HL-60/S4 treated with retinoic acid at 250 ng/mL for 4 days and 3 days (cell line): ENCODE measurements around the gene ICAM5.

Experiments
- in situ Hi-C: fragments of 300-500 bp; cut with MboI; formaldehyde crosslinking; loops from 2 replicates; pipeline ENCODE4 v1.7.0; 2022; ENCODE audit warnings: low sequenced_read_pairs

ICAM5 gene

DNA sequence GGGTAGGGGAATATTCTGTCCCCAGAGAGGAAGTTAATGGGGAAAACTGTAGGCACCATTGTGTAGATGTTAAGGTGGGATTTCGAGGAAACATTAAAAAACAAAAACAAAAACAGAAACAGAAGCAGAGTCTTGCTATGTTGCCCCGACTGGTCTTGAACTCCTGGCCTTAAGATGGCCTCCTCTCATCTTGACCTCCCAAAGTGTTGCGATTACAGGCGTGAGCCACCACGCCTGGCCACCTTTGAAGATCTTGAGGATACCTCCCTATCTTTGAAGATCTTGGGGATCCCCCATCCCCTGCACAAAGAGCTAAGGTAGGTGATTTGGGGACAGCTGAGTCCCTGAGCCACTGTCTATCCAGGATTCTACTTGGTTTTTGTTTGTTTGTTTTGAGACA is 50.2 kb downstream of the ICAM5 start:
- in situ Hi-C loops, result no loop called here

DNA sequence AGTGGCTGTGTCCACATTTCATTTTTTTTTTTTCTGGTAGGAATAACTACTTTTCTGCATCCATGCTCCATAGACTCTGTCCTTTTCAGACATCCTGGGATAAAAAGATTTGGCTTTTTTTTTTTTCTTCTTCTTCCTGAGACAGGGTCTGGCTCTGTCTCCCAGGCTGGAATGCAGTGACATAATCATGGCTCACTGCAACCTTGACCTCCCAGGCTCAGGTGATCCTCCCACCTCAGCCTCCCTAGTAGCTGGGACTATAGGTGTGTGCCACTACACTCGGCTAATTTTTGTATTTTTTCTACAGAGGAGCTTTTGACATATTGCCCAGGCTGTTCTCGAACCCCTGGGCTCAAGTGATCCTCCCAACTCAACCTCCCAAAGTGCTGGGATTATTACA is 53.7 kb downstream of the ICAM5 start:
- in situ Hi-C loops, result no loop called here

DNA sequence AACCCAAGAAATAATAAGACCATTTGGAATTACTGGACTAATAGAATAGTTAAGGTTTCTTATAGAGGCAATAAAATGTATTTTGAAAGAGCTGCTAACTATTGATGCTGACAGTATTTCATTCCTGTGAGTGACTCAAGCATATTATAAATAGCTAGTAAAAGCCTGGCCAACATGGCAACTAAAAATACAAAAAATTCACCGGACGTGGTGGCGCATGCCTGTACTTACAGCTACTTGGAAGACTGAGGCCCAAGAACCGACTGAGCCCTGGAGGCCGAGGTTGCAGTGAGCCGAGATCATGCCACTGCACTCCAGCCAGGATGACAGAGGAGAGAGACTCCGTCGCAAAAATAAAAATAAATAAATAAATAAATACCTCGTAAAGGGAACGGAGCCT is 55.0 kb downstream of the ICAM5 start:
- in situ Hi-C loops, result no loop called here
